Activated CD4-positive, alpha-beta T cell treated with anti-CD3 and anti-CD28 coated beads, Interleukin-2, amount 50 U/mL, for 48 hours (primary cell): Measurements from ENCODE around the gene FNTB.
A peak's percentile ranks its signal among the peaks of the same experiment; 100 is the strongest.

Experiments
- DNase-seq, 2 experiments: peaks; one replicate each; pipeline ENCODE4 v3.0.0-alpha.2; 2020

The FNTB gene

DNA sequence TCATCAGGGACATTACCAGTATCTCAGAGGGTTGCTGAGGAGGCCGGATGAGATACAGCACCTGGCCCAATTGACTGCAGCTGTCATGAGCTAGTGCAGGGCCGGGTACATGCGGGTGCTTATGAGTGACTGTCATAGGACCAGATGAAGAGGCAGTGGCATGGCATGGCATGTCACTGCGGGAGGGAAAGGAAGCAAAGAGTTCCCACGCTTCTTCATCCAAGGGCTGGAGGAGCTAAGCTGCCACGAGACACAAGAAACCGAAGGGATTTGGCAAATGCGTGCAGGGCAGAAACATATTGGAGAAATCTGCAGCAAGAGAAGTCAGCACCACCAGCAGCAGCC is 33.4 kb upstream of the FNTB start:
- no peak for DNase-seq

DNA sequence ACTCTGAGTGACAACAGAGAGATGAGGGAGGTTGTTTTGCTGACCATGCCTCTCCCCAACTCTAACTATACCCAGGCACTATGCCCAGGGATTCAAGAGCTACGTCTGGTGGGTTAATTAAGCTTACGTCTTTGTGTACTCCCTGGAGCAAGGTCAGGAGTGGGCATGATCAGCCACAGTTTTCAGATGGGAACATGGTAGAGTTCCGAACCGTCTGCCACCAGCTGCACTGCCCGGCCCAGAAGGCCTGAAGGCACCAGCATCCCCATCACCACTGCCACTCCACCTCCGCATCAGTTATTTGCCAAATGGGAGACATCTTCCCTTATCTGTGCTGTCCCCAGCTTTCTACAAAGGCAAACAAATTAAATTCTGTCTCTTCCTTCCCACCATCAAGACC is 33.0 kb upstream of the FNTB start:
- no peak for DNase-seq

GRCh38 chr14:64954491-64955240 is 32.0 kb upstream of the FNTB start:
- DNase-seq, result no peak

- DNase-seq, result no peak
Measured at GRCh38 chr14:64955297-64955696, 31.4 kb upstream of the FNTB start.

DNA sequence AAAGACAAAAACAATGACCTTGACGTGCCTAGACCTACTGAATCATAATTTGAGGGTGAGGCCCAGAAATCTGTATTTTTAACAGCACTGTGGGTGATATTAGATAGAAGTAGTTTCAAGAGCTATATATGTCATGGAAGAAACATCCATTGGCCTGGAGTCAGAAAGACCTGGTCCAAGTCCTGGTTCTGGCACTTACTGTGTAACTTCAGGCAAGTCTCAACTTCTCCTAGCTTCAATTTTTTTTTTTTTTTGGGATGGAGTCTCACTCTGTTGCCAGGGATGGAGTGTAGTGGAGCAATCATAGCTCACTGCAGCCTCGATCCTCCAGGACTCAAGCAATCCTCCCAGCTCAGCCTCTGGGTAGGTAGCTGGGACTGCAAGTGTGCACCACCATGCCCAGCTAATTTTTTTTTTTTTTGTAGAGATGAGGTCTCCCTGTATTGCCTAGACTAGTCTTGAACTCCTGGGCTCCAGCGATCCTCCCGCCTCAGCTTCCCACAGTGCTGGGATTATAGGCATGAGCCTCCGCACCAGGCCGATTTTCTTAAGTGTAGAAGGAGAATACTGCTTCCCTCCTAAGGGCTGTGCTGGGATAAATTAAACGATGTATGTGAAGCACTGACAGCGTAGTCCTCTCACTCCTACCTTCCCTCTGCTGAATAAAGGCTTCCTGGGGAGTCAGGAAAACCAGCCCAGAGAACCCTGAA is 29.8 kb upstream of the FNTB start:
- DNase-seq, result no peak

DNA sequence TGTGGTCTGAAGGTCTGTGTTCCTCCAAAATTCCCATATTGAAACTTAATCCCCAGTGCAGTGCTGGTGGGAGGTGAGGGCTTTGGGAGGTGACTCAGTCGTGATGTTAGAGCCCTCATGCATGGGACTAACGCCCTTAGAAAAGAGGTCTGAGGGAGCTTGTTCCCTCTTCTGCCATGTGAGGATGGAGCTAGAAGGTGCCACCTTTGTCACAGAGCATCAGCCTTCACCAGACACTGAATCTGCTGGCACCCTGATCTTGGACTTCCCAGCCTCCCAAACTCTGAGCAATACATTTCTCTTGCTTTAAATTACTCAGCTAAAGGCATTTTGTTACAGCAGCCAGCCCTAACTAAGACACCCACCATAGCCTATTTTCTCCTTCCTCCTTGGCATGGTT is 28.5 kb upstream of the FNTB start:
- no peak for DNase-seq

GRCh38 chr14:64958743-64959142 is 28.0 kb upstream of the FNTB start:
- no peak for DNase-seq

DNA sequence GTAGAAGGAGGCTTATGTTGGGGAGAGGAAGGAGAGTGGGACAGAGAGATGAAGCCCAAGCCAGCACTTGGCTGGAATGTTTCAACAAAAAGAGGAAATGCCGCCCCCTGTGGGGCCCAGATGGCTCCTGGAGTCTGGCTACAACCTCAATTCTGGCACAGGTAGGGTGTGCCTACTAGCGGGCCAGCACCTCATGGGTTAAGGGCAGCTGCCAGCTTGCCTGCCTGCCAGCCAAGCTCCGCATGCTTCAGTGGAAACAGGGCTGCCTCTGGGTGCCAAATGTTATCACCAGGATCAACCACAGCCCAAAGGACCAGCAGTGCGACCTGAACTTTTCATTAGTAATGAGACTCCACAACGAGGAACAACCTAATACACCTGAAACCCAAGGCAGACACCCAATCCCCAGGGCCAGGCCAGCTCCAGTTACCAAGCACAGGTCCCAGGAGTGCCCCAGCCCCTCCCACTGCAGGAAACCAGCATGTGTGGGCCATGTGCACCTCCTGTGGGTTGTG is 25.9 kb upstream of the FNTB start:
- DNase-seq, result no peak

- no peak for DNase-seq
Measured at GRCh38 chr14:64963611-64964010, 23.1 kb upstream of the FNTB start.

- DNase-seq, result no peak
Measured at GRCh38 chr14:64965356-64966000, 21.2 kb upstream of the FNTB start.

DNA sequence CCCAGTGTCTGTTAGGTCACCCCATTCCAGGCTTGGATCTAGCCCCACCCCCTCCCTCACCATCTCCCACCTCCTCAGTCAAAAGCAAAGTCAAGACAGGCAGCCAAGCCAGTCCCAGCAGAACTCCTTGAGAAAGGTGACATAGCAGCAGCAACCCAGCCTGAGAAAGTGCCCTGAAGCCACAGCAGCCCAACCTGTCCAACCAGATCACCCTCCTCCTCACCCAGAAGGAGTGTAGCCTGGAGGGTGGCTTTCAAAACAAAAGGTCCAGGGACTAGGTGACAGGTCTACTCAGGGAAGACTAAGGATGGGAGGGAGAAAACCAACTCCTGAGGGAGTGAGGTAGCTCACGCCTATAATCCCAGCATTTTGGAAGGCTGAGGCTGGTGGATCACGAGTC is 19.7 kb upstream of the FNTB start:
- DNase-seq, result no peak

DNA sequence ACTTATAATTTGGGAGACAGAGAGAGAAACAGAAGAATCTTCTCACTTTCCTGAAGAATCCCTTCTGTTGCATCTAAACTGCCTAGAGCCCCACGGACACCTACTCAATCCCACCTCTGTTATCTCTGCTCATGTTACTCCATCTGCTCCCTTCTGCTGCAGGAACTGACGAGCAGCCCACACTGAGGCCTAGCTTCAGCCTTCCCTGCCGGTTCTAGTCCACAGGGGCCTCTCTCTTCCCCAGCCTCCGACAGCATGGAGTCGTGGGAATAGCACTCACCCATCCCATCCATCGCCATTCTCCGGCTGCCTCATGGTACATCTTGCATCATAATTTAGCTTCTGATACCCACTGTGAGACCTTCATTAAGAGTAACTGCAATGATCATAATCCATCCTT is 18.5 kb upstream of the FNTB start:
- DNase-seq, result no peak

DNA sequence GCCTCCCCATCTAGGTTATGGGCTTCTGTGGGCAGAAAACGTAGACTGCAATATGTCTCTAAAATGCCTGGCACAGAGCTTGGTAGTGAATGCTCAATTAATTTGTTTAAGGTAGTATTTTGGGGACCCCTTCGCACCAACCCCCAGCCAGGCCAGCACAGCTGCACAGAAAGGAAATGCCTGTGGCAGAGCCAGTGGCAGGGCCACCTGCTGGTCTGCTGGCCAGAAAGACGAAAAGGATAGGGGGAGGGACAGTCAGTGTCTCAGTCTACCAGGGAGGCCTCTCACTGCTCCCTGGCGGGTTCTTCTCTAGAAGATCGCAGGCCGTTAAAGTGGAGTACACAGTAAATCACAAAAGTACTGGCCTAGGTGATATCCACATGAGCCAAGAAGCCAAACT is 18.0 kb upstream of the FNTB start:
- no peak for DNase-seq

DNA sequence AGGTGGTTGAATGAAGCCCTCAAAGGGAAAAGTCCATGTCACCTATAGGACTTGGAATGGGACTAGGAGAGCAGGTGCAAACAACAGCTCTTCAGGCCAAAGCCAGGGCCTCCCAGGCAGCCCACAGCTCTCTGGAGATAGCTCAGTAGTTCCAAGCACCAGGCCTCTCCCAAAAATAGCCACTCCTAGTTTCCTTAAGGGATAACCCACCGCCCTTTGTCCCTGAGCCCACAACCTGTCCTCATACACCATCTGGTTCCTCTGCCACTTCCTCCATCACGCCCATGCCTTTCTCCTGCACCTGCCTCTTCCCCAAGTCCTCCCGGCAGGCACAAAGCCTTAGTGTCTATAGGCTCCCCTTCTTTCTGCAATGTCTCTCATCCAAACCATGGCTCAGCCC is 16.7 kb upstream of the FNTB start:
- no peak for DNase-seq

- DNase-seq, result no peak
Measured at GRCh38 chr14:64970776-64971477, 15.8 kb upstream of the FNTB start.

DNA sequence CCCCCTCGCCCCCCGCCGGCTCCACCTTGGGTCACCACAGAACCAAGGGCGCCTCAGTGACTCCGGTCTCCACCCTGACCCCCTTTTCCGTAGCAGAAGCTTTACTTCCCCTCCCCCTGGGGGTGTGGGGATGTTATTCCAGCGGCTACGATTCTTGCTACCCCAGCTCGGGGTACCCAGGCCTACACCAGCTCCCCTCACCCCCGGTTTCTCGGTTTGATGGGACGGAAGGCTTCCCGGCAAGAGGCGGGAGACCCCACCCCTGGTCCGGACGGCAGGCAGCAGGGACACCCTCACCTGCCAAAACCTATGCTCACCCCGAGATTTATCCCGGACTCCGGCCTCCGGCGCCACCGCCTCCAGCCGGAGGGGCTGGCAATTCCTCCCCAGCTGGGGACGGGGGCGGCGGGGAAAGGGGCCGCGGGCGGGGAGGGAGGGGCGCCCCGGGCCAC is 15.2 kb upstream of the FNTB start:
- DNase-seq, result no peak

DNA sequence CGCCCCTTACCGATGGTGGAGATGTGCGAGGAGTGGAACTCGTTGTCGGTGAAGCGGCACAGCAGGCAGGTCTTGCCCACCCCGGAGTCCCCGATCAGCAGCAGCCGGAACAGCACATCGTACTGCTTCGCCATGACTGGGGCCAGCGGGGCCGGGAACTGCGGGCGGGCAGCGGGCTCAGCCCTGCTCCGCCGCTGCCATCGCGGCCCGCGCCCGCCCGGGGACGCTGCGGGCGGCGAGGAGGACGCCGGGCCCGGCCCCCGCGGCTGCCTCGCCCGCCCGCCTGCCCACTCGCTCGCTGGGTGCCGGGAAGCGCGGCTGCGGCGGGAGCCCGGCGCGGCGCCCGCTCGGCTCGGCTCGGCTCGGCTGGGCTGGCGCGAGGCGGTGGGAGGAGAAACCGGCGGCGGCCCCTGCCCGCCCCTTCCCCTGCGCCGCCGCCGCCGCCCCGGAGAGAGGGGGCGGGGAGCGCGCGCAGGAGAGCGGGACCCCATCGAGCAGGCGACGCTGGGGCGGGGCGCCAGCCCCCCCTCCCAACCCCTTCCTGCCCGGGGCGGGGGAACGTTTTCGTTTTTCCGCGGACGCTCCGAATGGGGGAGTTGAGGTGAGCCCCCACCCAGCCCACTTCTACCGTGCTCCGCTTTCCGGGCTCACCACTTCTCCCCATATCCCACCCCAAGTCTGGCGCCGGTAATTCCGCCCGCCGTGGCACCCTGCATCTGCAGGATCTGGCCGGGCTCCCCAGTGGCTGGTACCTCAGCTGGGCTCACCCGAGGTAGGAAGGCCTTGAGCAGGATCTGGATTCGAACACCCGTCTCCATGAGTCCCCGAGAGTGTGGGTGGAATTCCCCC is 14.5 kb upstream of the FNTB start, which contains the start of gene RAB15:
RAB15 (minus strand) TSS at position 394 of the 849 bp plus-strand sequence; CDS start at position 134, 260 bp downstream.
- DNase-seq, result peak; percentile 39 to 42

DNA sequence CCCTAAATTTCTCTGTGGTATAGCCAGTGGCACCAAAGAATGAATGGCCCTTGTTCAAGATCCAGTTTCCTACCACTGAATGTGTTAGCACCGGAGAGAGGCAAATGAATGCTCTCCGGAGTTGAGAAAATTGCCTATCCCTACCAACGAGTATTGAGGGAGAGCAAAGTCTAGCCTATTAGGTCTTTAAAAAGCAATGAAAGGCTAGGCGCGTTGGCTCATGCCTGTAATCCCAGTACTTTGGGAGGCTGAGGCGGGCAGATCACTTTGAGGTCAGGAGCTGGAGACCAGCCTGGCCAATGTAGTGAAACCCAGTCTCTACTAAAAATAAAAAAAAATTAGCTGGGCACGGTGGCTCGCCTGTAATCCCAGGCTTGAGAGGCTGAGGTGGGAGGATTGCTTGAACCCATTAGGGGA is 13.7 kb upstream of the FNTB start:
- DNase-seq, result no peak

DNA sequence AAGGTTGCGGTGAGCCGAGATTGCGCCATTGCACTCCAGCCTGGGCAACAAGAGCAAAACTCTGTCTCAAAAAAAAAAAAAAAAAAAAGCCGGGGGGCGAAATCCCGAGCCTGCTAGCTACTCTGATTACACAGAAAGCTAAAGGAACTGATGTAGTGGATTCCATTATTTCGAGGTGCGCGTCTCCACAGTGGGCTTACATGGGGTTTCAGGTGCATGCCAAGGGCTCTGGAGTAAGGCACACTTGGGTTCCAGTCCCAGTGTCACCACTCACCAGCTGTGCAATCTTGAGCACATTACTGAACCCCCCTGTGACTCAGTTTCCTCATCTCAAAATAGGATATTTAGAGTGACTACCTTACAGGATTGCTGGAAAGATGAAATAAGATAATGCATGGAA is 12.9 kb upstream of the FNTB start:
- DNase-seq, result no peak

DNA sequence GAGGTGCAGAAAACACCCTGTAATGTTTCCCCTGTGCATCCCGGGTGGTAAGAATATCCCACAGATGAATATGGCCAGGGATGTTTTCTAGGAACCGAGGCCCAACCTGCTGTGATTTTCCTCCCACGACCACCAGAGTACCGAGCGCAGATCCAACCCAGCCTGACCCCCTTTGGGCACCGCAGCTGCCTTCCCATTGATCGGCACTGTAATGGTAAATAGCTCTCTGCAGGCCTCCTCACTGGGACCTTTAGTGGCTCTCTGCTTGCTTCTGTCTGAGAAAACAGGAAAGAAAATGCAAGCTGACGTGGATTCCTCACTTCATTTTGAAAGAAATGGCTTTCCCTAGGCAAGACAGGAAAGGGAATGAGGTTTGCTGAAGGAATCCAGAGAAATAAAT is 12.1 kb upstream of the FNTB start:
- no peak for DNase-seq

- no peak for DNase-seq
Measured at GRCh38 chr14:64979336-64980074, 7.2 kb upstream of the FNTB start.
